GM06990 (cell line): ENCODE measurements around the gene MGAT5.

Experiments
- DNase-seq: peaks from one replicate; pipeline ENCODE4 v3.0.0-alpha.2; 2011; ENCODE audit not compliant: insufficient read length; ENCODE audit errors: extremely low read depth
- H3K27me3 ChIP-seq: replicated peaks from 2 replicates; pipeline ENCODE4 v1.6.0; 2011; ENCODE audit warnings: low read length; ENCODE audit not compliant: control insufficient read depth, insufficient read depth
- H3K36me3 ChIP-seq: 2 replicates; pipeline ENCODE4 v1.5.1; 2011; ENCODE audit warnings: low read length; ENCODE audit not compliant: control insufficient read depth, insufficient read depth
- H3K4me3 ChIP-seq: replicated peaks from 2 replicates; pipeline ENCODE4 v1.5.1; 2011; ENCODE audit warnings: low read depth, mild to moderate bottlenecking, control low read depth, low read length
- CTCF ChIP-seq: IDR thresholded peaks from 2 replicates; pipeline ENCODE4 v1.5.1; 2011; ENCODE audit warnings: low read length, control low read depth, mild to moderate bottlenecking, inconsistent platforms; ENCODE audit not compliant: insufficient read depth, poor library complexity, severe bottlenecking

The MGAT5 gene

GRCh38 chr2:134451347-134451630 lies 197.4 kb downstream of the MGAT5 start:
- no peak for DNase-seq
- Histone ChIP-seq H3K4me3 (no peak overlapping the region), H3K36me3 (peaks cover 33% of the 10 kb centered on the region), H3K27me3 (no peaks in the 10 kb centered on the region)
- TF ChIP-seq CTCF = no peak

GRCh38 chr2:134452042-134452733 lies 198.3 kb downstream of the MGAT5 start:
- Histone ChIP-seq H3K27me3 (no peaks in the 10 kb centered on the region), H3K36me3 (peaks cover 26% of the 10 kb centered on the region), H3K4me3 (no peak overlapping the region)
- DNase-seq = no peak
- TF ChIP-seq CTCF = no peak

- Histone ChIP-seq H3K4me3 (no peak overlapping the region), H3K36me3 (peaks cover 19% of the 10 kb centered on the region), H3K27me3 (no peaks in the 10 kb centered on the region)
- no peak for DNase-seq
- no peak for TF ChIP-seq CTCF
These were observed 199.6 kb downstream of the MGAT5 start for GRCh38 chr2:134453476-134453875.

GRCh38 chr2:134453973-134454372 lies 200.1 kb downstream of the MGAT5 start:
- no peak for DNase-seq
- no peaks in the 10 kb centered on the region for H3K27me3 ChIP-seq
- H3K4me3 ChIP-seq = no peak overlapping the region
- TF ChIP-seq CTCF = no peak
- peaks cover 14% of the 10 kb centered on the region for H3K36me3 ChIP-seq

GRCh38 chr2:134454426-134454825 lies 200.6 kb downstream of the MGAT5 start:
- Histone ChIP-seq H3K27me3 (no peaks in the 10 kb centered on the region), H3K4me3 (no peak overlapping the region), H3K36me3 (peaks cover 12% of the 10 kb centered on the region)
- DNase-seq = no peak
- no peak for TF ChIP-seq CTCF

GRCh38 chr2:134454931-134455330 lies 201.1 kb downstream of the MGAT5 start:
- Histone ChIP-seq H3K27me3 (no peaks in the 10 kb centered on the region), H3K36me3 (peaks cover 9% of the 10 kb centered on the region), H3K4me3 (no peak overlapping the region)
- no peak for TF ChIP-seq CTCF
- DNase-seq = no peak
